ENCODE data around the gene PSME1. TPM values are rescaled to one million over a fixed set of nuclear protein-coding genes. Genes with fewer than 3 reads are reported as not detected.
A peak's percentile ranks its signal among the peaks of the same experiment; 100 is the strongest.

PSME1 gene
- total RNA-seq, 1 donor = 111 TPM

DNA sequence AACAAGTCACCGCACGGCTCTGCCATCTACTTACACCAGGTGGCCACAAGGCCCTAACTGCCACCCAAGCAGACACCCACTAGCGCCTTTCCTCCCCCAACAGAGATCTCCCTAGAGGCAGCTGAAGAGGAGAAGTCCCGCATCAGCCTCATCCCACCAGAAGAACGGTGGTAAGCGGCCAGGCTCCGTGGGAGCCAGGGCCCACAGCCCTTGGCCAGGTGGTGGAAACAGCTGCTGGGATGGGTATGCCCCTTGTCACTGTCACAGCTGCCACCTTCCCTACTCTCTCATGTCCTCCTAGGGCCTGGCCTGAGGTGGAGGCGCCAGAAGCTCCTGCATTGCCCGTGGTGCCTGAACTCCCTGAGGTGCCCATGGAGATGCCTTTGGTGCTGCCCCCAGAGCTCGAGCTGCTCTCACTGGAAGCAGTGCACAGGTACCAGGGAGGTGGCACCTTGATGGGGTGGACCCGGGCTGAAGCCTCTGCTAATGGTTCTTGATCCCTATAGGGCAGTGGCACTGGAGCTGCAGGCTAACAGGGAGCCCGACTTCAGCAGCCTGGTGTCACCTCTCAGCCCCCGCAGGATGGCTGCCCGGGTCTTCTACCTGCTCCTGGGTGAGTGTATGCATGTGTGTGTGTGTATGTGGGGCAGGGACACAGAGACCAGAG, 43.4 kb downstream of the PSME1 start:
- Histone ChIP-seq H3K4me3 (ENCODE audit: insufficient read depth, low read length) (no peak overlapping the region), H3K9me3 (ENCODE audit: low read depth, low read length) (no peaks in the 10 kb centered on the region), H3K27ac (ENCODE audit: low read depth, low read length) (peak overlapping the region; percentile 72), H3K4me2 (ENCODE audit: insufficient read depth, low read length) (no peak overlapping the region), H3K79me2 (ENCODE audit: insufficient read depth, low read length) (no peaks in the 10 kb centered on the region), H3K27me3 (ENCODE audit: insufficient read depth, low read length) (no peaks in the 10 kb centered on the region), H2AFZ (ENCODE audit: low read length) (no peak overlapping the region), H3K4me1 (ENCODE audit: insufficient read depth, low read length) (peaks cover 7% of the 10 kb centered on the region), H4K20me1 (ENCODE audit: insufficient read depth, low read length) (no peaks in the 10 kb centered on the region), H3K36me3 (ENCODE audit: insufficient read depth, low read length) (peaks cover 64% of the 10 kb centered on the region)
- TF ChIP-seq, protein P1, sequence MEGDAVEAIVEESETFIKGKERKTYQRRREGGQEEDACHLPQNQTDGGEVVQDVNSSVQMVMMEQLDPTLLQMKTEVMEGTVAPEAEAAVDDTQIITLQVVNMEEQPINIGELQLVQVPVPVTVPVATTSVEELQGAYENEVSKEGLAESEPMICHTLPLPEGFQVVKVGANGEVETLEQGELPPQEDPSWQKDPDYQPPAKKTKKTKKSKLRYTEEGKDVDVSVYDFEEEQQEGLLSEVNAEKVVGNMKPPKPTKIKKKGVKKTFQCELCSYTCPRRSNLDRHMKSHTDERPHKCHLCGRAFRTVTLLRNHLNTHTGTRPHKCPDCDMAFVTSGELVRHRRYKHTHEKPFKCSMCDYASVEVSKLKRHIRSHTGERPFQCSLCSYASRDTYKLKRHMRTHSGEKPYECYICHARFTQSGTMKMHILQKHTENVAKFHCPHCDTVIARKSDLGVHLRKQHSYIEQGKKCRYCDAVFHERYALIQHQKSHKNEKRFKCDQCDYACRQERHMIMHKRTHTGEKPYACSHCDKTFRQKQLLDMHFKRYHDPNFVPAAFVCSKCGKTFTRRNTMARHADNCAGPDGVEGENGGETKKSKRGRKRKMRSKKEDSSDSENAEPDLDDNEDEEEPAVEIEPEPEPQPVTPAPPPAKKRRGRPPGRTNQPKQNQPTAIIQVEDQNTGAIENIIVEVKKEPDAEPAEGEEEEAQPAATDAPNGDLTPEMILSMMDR (IDR thresholded peaks at IDR 0.05; ENCODE audit: extremely low read depth, low read depth, low read length) = no peak
- peak; percentile 19 for DNase-seq (ENCODE audit: insufficient read length, low spot score, missing footprints)

DNA sequence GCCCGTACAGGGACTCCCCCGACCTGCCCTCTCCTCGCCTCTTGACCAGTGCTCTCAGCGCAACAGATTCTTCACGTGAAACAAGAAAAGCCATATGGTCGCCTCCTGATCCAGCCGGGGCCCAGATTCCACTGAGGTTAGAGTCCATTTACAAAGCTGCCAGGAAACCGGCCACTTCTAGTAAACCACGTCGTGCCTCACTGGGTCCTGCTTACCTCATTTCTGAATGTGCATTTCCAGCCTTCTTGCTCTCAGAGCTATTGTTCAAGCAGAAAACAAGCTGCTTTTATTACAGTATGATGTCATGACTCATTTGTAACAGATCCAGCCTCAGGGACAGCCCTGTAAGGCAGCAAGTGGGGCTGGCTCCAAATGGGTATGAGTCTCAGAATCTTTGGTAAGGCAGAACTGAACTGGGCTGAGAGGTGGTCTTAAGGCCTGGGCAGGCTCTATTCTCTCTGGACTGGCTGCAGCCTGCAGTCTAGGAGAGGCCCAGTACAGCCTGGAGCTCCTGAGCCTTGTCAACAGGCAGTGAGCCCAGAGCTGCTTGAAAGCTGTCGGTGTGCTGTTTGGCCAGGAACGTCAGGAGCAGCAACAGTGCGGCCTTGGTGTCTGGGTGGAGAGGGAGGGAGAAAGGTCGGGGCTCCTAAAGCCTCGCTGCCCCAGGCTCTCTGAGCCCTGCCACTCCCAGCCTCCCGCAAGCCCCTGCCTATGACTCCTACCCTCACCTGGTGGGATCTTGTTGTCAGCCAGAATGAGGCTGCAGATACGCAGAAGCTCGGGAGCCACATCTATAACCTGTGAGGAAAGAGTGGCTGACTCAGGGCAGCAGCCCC, 44.2 kb downstream of the PSME1 start:
- H4K20me1 ChIP-seq (ENCODE audit: insufficient read depth, low read length) = no peaks in the 10 kb centered on the region
- H3K4me1 ChIP-seq (ENCODE audit: insufficient read depth, low read length) = peaks cover 7% of the 10 kb centered on the region
- no peak overlapping the region for H3K4me2 ChIP-seq (ENCODE audit: insufficient read depth, low read length)
- peak; percentile 93 for DNase-seq (ENCODE audit: insufficient read length, low spot score, missing footprints)
- no peak overlapping the region for H2AFZ ChIP-seq (ENCODE audit: low read length)
- peak overlapping the region; percentile 72 for H3K27ac ChIP-seq (ENCODE audit: low read depth, low read length)
- H3K79me2 ChIP-seq (ENCODE audit: insufficient read depth, low read length) = no peaks in the 10 kb centered on the region
- no peaks in the 10 kb centered on the region for H3K9me3 ChIP-seq (ENCODE audit: low read depth, low read length)
- H3K27me3 ChIP-seq (ENCODE audit: insufficient read depth, low read length) = no peaks in the 10 kb centered on the region
- H3K36me3 ChIP-seq (ENCODE audit: insufficient read depth, low read length) = peaks cover 70% of the 10 kb centered on the region
- no peak overlapping the region for H3K4me3 ChIP-seq (ENCODE audit: insufficient read depth, low read length)
- TF ChIP-seq, protein P1 (IDR thresholded peaks at IDR 0.05; ENCODE audit: extremely low read depth, low read depth, low read length) = no peak

DNA sequence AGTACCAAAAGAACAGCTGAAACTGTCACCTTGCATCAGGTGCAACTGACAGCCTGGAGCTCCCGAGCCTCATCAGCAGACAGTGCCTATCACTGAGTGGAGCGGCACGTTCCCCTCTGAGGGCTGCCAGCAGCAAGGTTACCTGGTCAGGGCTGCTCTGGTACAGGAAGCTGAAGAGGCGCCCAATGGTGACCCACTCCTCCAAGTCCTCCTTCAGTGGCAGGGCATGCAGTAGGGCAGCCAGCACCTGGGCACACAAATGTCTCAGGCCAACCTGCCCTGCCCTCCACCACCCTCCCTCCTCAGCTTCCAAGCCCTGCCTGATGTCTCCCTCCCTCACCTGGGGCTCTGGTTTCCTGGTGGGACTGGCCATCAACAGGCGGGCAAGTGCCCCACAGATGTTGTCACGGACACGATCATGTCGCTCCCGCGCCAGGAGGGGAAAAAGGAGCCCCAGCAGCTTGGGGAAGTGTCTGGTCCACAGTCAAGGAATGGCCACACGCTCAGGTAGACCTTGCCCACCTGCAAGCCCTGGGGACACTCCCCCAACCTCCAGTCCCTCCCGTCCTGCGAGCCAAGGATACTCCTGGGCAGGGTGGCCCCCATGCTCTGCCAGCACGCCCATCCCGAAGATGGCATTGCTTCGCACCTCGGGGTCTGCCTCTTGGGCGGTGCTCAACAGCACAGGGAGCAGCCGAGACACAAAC, 45.5 kb downstream of the PSME1 start:
- TF ChIP-seq, protein P1 (IDR thresholded peaks at IDR 0.05; ENCODE audit: extremely low read depth, low read depth, low read length) = no peak
- no peak overlapping the region for H3K4me2 ChIP-seq (ENCODE audit: insufficient read depth, low read length)
- DNase-seq (ENCODE audit: insufficient read length, low spot score, missing footprints) = peak; percentile 5
- H3K4me1 ChIP-seq (ENCODE audit: insufficient read depth, low read length) = peaks cover 7% of the 10 kb centered on the region
- H2AFZ ChIP-seq (ENCODE audit: low read length) = no peak overlapping the region
- no peak overlapping the region for H3K27ac ChIP-seq (ENCODE audit: low read depth, low read length)
- no peaks in the 10 kb centered on the region for H3K27me3 ChIP-seq (ENCODE audit: insufficient read depth, low read length)
- H3K79me2 ChIP-seq (ENCODE audit: insufficient read depth, low read length) = peaks cover 8% of the 10 kb centered on the region
- H3K9me3 ChIP-seq (ENCODE audit: low read depth, low read length) = no peaks in the 10 kb centered on the region
- H3K36me3 ChIP-seq (ENCODE audit: insufficient read depth, low read length) = peaks cover 83% of the 10 kb centered on the region
- no peaks in the 10 kb centered on the region for H4K20me1 ChIP-seq (ENCODE audit: insufficient read depth, low read length)
- H3K4me3 ChIP-seq (ENCODE audit: insufficient read depth, low read length) = no peak overlapping the region
